ENCODE results near the gene GINS2. TPM values are rescaled to one million over a fixed set of nuclear protein-coding genes. Genes with fewer than 3 reads are reported as not detected.

The GINS2 gene
- polyA plus RNA-seq, 1 of the 3 experiments (the other 2 are of a cell fraction) = 9.0 TPM

- ChIA-PET CTCF (interaction anchor here (1.6 kb wide), 1 partner anchor 19 kb away, joined by 7 read pairs; no protein-coding TSS in a partner anchor), POLR2A (no interaction called here)
- Histone ChIP-seq H3K4me2 (no peak overlapping the region), H3K27ac (ENCODE audit: low read depth in 2 of 2, low read length in 1 of 2) (no peak overlapping the region), H3K79me2 (ENCODE audit: insufficient read depth) (peaks cover 7% of the 10 kb centered on the region), H3F3A (replicated peaks; ENCODE audit: insufficient read depth) (no peaks in the 10 kb centered on the region), H2AFZ (ENCODE audit: low read depth) (no peak overlapping the region), H3K4me3 (ENCODE audit: low read depth in 2 of 2, low read length in 1 of 2) (no peak overlapping the region), H3K36me3 (replicated peaks in 1 of 2; ENCODE audit: control insufficient read depth in 1 of 2, insufficient read depth in 2 of 2, low read length in 1 of 2) (no peaks in the 10 kb centered on the region), H3K9me2 (no peaks in the 10 kb centered on the region), H3K9ac (no peak overlapping the region), H3K9me3 (no peaks in the 10 kb centered on the region), H3K27me3 (ENCODE audit: insufficient read depth) (no peaks in the 10 kb centered on the region), H4K20me1 (ENCODE audit: insufficient read depth) (no peaks in the 10 kb centered on the region), H3K4me1 (ENCODE audit: control insufficient read depth in 1 of 2, insufficient read depth in 2 of 2, low read depth in 1 of 2, low read length in 1 of 2) (peaks cover 0 to 8% of the 10 kb centered on the region in 2 experiments; a peak in 1 of 4 replicates)
- TF ChIP-seq CTCF (IDR thresholded peaks at IDR 0.05) (no peak), USF2 (IDR thresholded peaks at IDR 0.05; ENCODE audit: borderline replicate concordance, low read depth, low read length) (no peak), GATA2 (CRISPR knock-in tag; IDR thresholded peaks at IDR 0.05) (no peak), POLR2AphosphoS5 (IDR thresholded peaks at IDR 0.05; ENCODE audit: low read depth, low read length) (no peak)
- 64% methylated on average over 6 of the region's 6 CpGs for WGBS (ENCODE audit: low lambda C conversion rate)
- no peak for DNase-seq
Measured at GRCh38 chr16:85735946-85736345, 47.2 kb upstream of the GINS2 start.

- no peaks in the 10 kb centered on the region for H3K36me3 ChIP-seq (replicated peaks in 1 of 2; ENCODE audit: control insufficient read depth in 1 of 2, insufficient read depth in 2 of 2, low read length in 1 of 2)
- ChIA-PET POLR2A (no interaction called here), CTCF (no interaction called here)
- H4K20me1 ChIP-seq (ENCODE audit: insufficient read depth) = no peaks in the 10 kb centered on the region
- no peak overlapping the region for H3K4me2 ChIP-seq
- no peaks in the 10 kb centered on the region for H3K27me3 ChIP-seq (ENCODE audit: insufficient read depth)
- 93% methylated on average over 12 of the region's 14 CpGs for WGBS (ENCODE audit: low lambda C conversion rate)
- DNase-seq = no peak
- H3K4me3 ChIP-seq (ENCODE audit: low read depth in 2 of 2, low read length in 1 of 2) = no peak overlapping the region
- H3F3A ChIP-seq (replicated peaks; ENCODE audit: insufficient read depth) = no peaks in the 10 kb centered on the region
- no peak overlapping the region for H2AFZ ChIP-seq (ENCODE audit: low read depth)
- no peaks in the 10 kb centered on the region for H3K9me2 ChIP-seq
- no peaks in the 10 kb centered on the region for H3K9me3 ChIP-seq
- TF ChIP-seq RCOR1 (IDR thresholded peaks at IDR 0.05; ENCODE audit: low read length) (no peak), SMC3 (IDR thresholded peaks at IDR 0.05; ENCODE audit: low read depth, low read length) (no peak), FOSL2 (IDR thresholded peaks at IDR 0.05; ENCODE audit: borderline replicate concordance, low read depth) (no peak), IRF3 (IDR thresholded peaks at IDR 0.05; ENCODE audit: low read depth, low read length) (no peak), TCF12 (IDR thresholded peaks at IDR 0.05) (no peak), JUND (IDR thresholded peaks at IDR 0.05) (no peak), TEAD4 (IDR thresholded peaks at IDR 0.05; ENCODE audit: borderline replicate concordance, insufficient read depth) (no peak), CHD2 (IDR thresholded peaks at IDR 0.05; ENCODE audit: low read length, partially characterized antibody) (no peak), ZBTB33 (IDR thresholded peaks at IDR 0.05; ENCODE audit: borderline replicate concordance, low read depth) (no peak), SIN3A (IDR thresholded peaks at IDR 0.05; ENCODE audit: borderline replicate concordance, low read depth, low read length) (no peak), POLR2AphosphoS5 (IDR thresholded peaks at IDR 0.05; ENCODE audit: low read depth, low read length) (no peak)
- H3K27ac ChIP-seq (ENCODE audit: low read depth in 2 of 2, low read length in 1 of 2) = no peak overlapping the region
- H3K79me2 ChIP-seq (ENCODE audit: insufficient read depth) = peaks cover 7% of the 10 kb centered on the region
- H3K9ac ChIP-seq = no peak overlapping the region
- peaks cover 0 to 8% of the 10 kb centered on the region in 2 experiments; a peak in 1 of 4 replicates for H3K4me1 ChIP-seq (ENCODE audit: control insufficient read depth in 1 of 2, insufficient read depth in 2 of 2, low read depth in 1 of 2, low read length in 1 of 2)
Measured at GRCh38 chr16:85735225-85735635, 46.5 kb upstream of the GINS2 start.
